T-cell (primary cell): ENCODE results near the gene KCNIP1. TPM values are rescaled to one million over a fixed set of nuclear protein-coding genes. Genes with fewer than 3 reads are reported as not detected.

Experiments
- ATAC-seq, 4 experiments: fragments of 200-7000 bp in 3 of 4; fragments of 150-1000 bp in 1 of 4; cut with Tn5 transposase; replicated peaks in 1 of 4; 1 replicate in 3 of 4; 2 replicates in 1 of 4; pipeline ENCODE4 v1.10.0; 2021; ENCODE audit warnings: moderate library complexity in 3 of 4, mild to moderate bottlenecking in 2 of 4, moderate number of reproducible peaks in 1 of 4
- CTCF ChIA-PET, 2 donors: fragments of 300-600 bp; sonication (Branson Sonifier 250); formaldehyde crosslinking; loops; one replicate each; lab custom pipeline; 2022; ENCODE audit warnings: antibody characterized with exemption in 2 of 2; lab: Charles Lee
- POLR2A ChIA-PET, 2 donors: fragments of 300-600 bp; sonication (Branson Sonifier 250); formaldehyde crosslinking; loops; one replicate each; lab custom pipeline; 2022; ENCODE audit warnings: antibody characterized with exemption in 2 of 2; lab: Charles Lee
- DNase-seq, 35 experiments: peaks; one replicate each; pipeline versions ENCODE4 v3.0.0 to v3.0.0-alpha.2; 2013 to 2023
- H3K27ac ChIP-seq: one replicate; pipeline ENCODE4 v1.5.1; 2013; ENCODE audit warnings: low read length
- H3K27me3 ChIP-seq, 2 experiments: replicated peaks in 1 of 2; 1 replicate in 1 of 2; 2 replicates in 1 of 2; pipeline versions ENCODE4 v1.6.1 to v1.7.0; 2013; ENCODE audit warnings: low read length in 1 of 2, mixed read lengths in 1 of 2; ENCODE audit not compliant: control insufficient read depth in 2 of 2, insufficient read depth in 2 of 2; ENCODE audit errors: extremely low read depth in 1 of 2
- H3K36me3 ChIP-seq, 2 donors: 1 replicate in 1 of 2; 2 replicates in 1 of 2; pipeline versions ENCODE4 v1.6.1 to v1.7.0; 2013; ENCODE audit warnings: low read length in 1 of 2; ENCODE audit not compliant: control insufficient read depth in 2 of 2, insufficient read depth in 1 of 2; ENCODE audit errors: extremely low read depth in 1 of 2
- H3K4me1 ChIP-seq, 2 experiments: 1 replicate in 1 of 2; 2 replicates in 1 of 2; pipeline versions ENCODE4 v1.6.1 to v1.7.0; 2013; ENCODE audit warnings: low read length in 2 of 2, mixed read lengths in 1 of 2; ENCODE audit not compliant: insufficient read depth in 2 of 2, control insufficient read depth in 1 of 2; ENCODE audit errors: extremely low read depth in 1 of 2
- H3K4me3 ChIP-seq, 2 donors: 1 replicate in 1 of 2; 2 replicates in 1 of 2; pipeline versions ENCODE4 v1.5.1 to v1.7.0; 2013; ENCODE audit warnings: mild to moderate bottlenecking in 2 of 2, low read length in 1 of 2, moderate library complexity in 1 of 2; ENCODE audit not compliant: control insufficient read depth in 1 of 2; ENCODE audit errors: extremely low read depth in 1 of 2
- H3K9me3 ChIP-seq: 2 replicates; pipeline ENCODE4 v1.7.0; 2013
- H3K27ac Mint-ChIP-seq, 2 donors: one replicate each; pipeline ENCODE4 v1.8.0; 2020 to 2021; ENCODE audit warnings: mild to moderate bottlenecking in 2 of 2, mixed read lengths in 2 of 2
- H3K27me3 Mint-ChIP-seq, 2 donors: one replicate each; pipeline ENCODE4 v1.8.0; 2021 to 2022; ENCODE audit warnings: mixed read lengths in 2 of 2
- H3K36me3 Mint-ChIP-seq: one replicate; pipeline ENCODE4 v1.8.0; 2021; ENCODE audit warnings: mixed read lengths
- H3K4me1 Mint-ChIP-seq, 3 donors: one replicate each; pipeline ENCODE4 v1.8.0; 2020 to 2022; ENCODE audit warnings: mixed read lengths in 3 of 3, mild to moderate bottlenecking in 1 of 3
- H3K4me3 Mint-ChIP-seq, 3 donors: one replicate each; pipeline ENCODE4 v1.8.0; 2020 to 2022; ENCODE audit warnings: mild to moderate bottlenecking in 3 of 3, mixed read lengths in 3 of 3, moderate library complexity in 3 of 3
- H3K9me3 Mint-ChIP-seq, 3 donors: one replicate each; pipeline ENCODE4 v1.8.0; 2020 to 2022; ENCODE audit warnings: mixed read lengths in 3 of 3
- WGBS: methylation state at CpG from one replicate; pipeline ENCODE4 v1.1.5; 2013; ENCODE audit warnings: missing lambda C conversion rate; ENCODE audit not compliant: insufficient coverage; 5-methylcytosine and 5-hydroxymethylcytosine counted together
- total RNA-seq, 35 experiments: library from RNA in 6 of 35; stranded (reverse) in 6 of 35; fragments of 120-200 nt in 1 of 35; gene quantifications; one replicate each; pipeline versions ENCODE4 v1.2.1 to v1.2.4 and lab custom pipeline; 2013 to 2026

Gene KCNIP1
- total RNA-seq, 5 donors from 2014 or later (not counting 1 experiment from before 2014, with no cell fraction given): not detected

GRCh38 chr5:170525470-170526211, 21.8 kb downstream of the KCNIP1 start:
- H3K9me3 Mint-ChIP-seq: no peaks in the 10 kb centered on the region
- H3K27ac Mint-ChIP-seq: no peak overlapping the region
- H3K27me3 Mint-ChIP-seq: peaks cover 7 to 13% of the 10 kb centered on the region in 2 donors
- CTCF ChIA-PET: no interaction called here
- DNase-seq (no peak), ATAC-seq (no peak)
- Histone ChIP-seq H3K4me1 (no peaks in the 10 kb centered on the region), H3K27me3 (peaks cover 0 to 21% of the 10 kb centered on the region in 2 experiments), H3K36me3 (no peaks in the 10 kb centered on the region), H3K4me3 (no peak overlapping the region), H3K9me3 (no peaks in the 10 kb centered on the region), H3K27ac (no peak overlapping the region)
- H3K36me3 Mint-ChIP-seq: no peaks in the 10 kb centered on the region
- WGBS: 86% methylated on average over 5 of the region's 7 CpGs
- H3K4me1 Mint-ChIP-seq: no peaks in the 10 kb centered on the region
- no peak overlapping the region for H3K4me3 Mint-ChIP-seq
- POLR2A ChIA-PET: no interaction called here

DNA sequence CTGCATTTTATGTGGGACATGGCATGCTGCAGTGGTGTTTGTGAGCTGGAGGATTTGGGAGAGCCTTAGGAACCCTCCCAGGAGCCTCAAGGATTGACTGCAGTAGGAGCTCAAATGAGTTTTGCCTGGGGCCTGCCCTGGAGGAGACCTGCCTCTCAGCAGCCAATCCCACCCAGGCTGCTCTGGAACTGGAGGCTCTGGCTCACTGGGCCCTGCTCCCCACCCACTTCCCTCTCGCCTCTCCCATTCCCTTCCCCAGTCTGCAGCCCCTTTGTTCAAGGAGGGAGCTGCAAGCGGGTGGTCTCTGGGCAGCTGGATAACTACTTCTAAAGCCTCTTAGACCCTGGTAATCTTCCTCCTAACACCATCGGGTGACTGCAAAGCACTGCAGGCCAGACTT, 24.2 kb downstream of the KCNIP1 start:
- H3K9me3 Mint-ChIP-seq: no peaks in the 10 kb centered on the region
- Histone ChIP-seq H3K9me3 (no peaks in the 10 kb centered on the region), H3K4me3 (no peak overlapping the region), H3K4me1 (no peaks in the 10 kb centered on the region), H3K27me3 (peaks cover 0 to 22% of the 10 kb centered on the region in 2 experiments), H3K36me3 (no peaks in the 10 kb centered on the region), H3K27ac (no peak overlapping the region)
- no peaks in the 10 kb centered on the region for H3K4me1 Mint-ChIP-seq
- no peaks in the 10 kb centered on the region for H3K36me3 Mint-ChIP-seq
- 67% methylated on average over 1 of the region's 3 CpGs for WGBS
- ChIA-PET CTCF (no interaction called here), POLR2A (no interaction called here)
- peaks cover 16 to 26% of the 10 kb centered on the region in 2 donors for H3K27me3 Mint-ChIP-seq
- H3K4me3 Mint-ChIP-seq: no peak overlapping the region
- H3K27ac Mint-ChIP-seq: no peak overlapping the region
- DNase-seq (no peak), ATAC-seq (no peak)

DNA sequence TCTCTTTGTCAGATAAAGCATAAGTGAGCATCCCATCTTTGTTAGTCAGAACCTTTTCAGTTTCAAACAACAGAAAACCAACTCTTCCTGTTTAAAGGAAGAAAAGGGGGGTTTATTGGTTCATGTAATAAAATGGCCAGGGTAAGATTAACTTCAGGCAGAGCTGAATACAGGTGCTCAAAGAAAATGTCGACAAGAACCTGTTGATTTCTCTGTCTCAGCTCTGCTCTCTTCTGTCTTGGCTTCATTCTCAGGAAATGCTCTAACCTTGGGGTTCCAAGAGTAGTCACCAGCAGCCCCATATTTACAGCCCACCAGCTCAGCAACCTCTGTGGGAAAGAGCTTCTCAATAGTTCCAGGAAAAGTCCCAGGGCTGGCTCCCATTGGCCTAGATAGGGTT, 25.2 kb downstream of the KCNIP1 start:
- no peak overlapping the region for H3K27ac ChIP-seq
- no peak for ATAC-seq

DNA sequence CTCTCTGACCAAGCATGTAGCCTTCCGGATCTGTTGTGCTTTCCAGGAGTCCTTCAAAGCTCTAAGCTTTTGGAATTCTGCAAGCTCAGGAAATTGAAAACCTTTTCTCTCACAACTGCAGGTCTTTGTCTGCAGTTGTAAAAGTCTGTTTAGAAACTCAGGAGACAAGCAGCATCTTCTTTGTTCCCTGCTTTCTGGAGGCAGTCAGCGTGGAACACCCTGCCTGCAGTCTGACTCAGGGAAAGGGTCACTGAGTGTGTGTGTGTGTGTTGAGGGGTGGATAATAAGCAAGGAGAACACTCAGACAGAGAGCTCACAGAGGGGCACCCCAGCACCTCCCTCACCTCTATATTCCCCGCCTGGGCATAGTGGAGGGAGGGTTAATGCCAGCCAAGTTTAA, 29.1 kb downstream of the KCNIP1 start:
- Histone ChIP-seq H3K4me1 (no peaks in the 10 kb centered on the region), H3K27ac (no peak overlapping the region), H3K9me3 (no peaks in the 10 kb centered on the region), H3K36me3 (no peaks in the 10 kb centered on the region), H3K27me3 (peaks cover 0 to 38% of the 10 kb centered on the region in 2 experiments), H3K4me3 (no peak overlapping the region)
- peaks cover 25 to 31% of the 10 kb centered on the region in 2 donors for H3K27me3 Mint-ChIP-seq
- H3K4me3 Mint-ChIP-seq: no peak overlapping the region
- ChIA-PET CTCF (no interaction called here), POLR2A (no interaction called here)
- no peak overlapping the region for H3K27ac Mint-ChIP-seq
- no peaks in the 10 kb centered on the region for H3K36me3 Mint-ChIP-seq
- peaks cover 0 to 2% (median 0%) of the 10 kb centered on the region in 3 donors for H3K4me1 Mint-ChIP-seq
- DNase-seq: no peak
- WGBS: no CpG with 5 or more reads among the region's 3 CpGs
- no peak for ATAC-seq
- H3K9me3 Mint-ChIP-seq: no peaks in the 10 kb centered on the region

More for the DNA sequence above, 25.2 kb downstream of the KCNIP1 start:
- no peak for DNase-seq
- H3K9me3 ChIP-seq: no peaks in the 10 kb centered on the region
- CTCF ChIA-PET: no interaction called here
- Mint-ChIP-seq H3K4me1 (no peaks in the 10 kb centered on the region), H3K27ac (no peak overlapping the region), H3K4me3 (no peak overlapping the region), H3K27me3 (peaks cover 13 to 19% of the 10 kb centered on the region in 2 donors), H3K9me3 (no peaks in the 10 kb centered on the region), H3K36me3 (no peaks in the 10 kb centered on the region)
- no peaks in the 10 kb centered on the region for H3K36me3 ChIP-seq
- 64% methylated on average over 1 of the region's 1 CpG for WGBS
- POLR2A ChIA-PET: no interaction called here
- no peaks in the 10 kb centered on the region for H3K4me1 ChIP-seq
- H3K27me3 ChIP-seq: peaks cover 0 to 22% of the 10 kb centered on the region in 2 experiments
- no peak overlapping the region for H3K4me3 ChIP-seq

GRCh38 chr5:170533383-170533782, 29.6 kb downstream of the KCNIP1 start:
- Histone ChIP-seq H3K9me3 (no peaks in the 10 kb centered on the region), H3K4me3 (no peak overlapping the region), H3K4me1 (no peaks in the 10 kb centered on the region), H3K27ac (no peak overlapping the region), H3K36me3 (no peaks in the 10 kb centered on the region), H3K27me3 (peaks cover 0 to 38% of the 10 kb centered on the region in 2 experiments)
- H3K27me3 Mint-ChIP-seq: peaks cover 26 to 31% of the 10 kb centered on the region in 2 donors
- no peaks in the 10 kb centered on the region for H3K9me3 Mint-ChIP-seq
- 71% methylated on average over 3 of the region's 5 CpGs for WGBS
- H3K36me3 Mint-ChIP-seq: no peaks in the 10 kb centered on the region
- ChIA-PET POLR2A (no interaction called here), CTCF (interaction anchor here in 1 of 2 donors (0.6 kb wide), 1 partner anchor 1973 kb away, joined by 3 read pairs; no protein-coding TSS in a partner anchor)
- no peak for ATAC-seq
- DNase-seq: no peak
- no peak overlapping the region for H3K4me3 Mint-ChIP-seq
- H3K27ac Mint-ChIP-seq: no peak overlapping the region
- H3K4me1 Mint-ChIP-seq: peaks cover 0 to 2% (median 0%) of the 10 kb centered on the region in 3 donors

DNA sequence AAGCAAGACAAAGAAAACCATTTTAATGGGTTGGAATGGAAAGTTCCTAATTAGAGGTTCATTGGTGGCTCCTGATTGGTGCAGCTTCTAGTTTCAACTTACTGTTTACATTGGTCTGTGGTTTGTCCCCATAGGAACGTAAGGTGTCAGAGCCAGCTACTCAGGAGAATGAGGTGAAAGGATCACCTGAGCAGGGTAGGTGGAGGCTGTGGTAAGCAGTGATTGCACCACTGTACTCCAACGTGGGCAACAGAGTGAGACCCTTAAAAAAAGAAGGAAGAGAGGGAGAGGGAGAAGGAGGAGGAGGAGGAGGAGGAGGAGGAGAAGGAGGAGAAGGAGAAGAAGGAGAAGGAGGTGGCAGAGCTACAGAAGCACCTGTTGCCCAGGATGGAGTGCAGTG, 30.4 kb downstream of the KCNIP1 start:
- no peaks in the 10 kb centered on the region for H3K36me3 Mint-ChIP-seq
- POLR2A ChIA-PET: no interaction called here
- Histone ChIP-seq H3K27me3 (peaks cover 0 to 38% of the 10 kb centered on the region in 2 experiments), H3K27ac (no peak overlapping the region), H3K4me1 (no peaks in the 10 kb centered on the region), H3K9me3 (no peaks in the 10 kb centered on the region), H3K4me3 (no peak overlapping the region), H3K36me3 (no peaks in the 10 kb centered on the region)
- CTCF ChIA-PET: interaction anchor here in 1 of 2 donors (0.6 kb wide), 1 partner anchor 1974 kb away, joined by 3 read pairs; no protein-coding TSS in a partner anchor
- H3K9me3 Mint-ChIP-seq: no peaks in the 10 kb centered on the region
- DNase-seq (no peak), ATAC-seq (no peak)
- H3K27ac Mint-ChIP-seq: no peak overlapping the region
- H3K4me1 Mint-ChIP-seq: peaks cover 0 to 2% (median 0%) of the 10 kb centered on the region in 3 donors
- no CpG with 5 or more reads among the region's 2 CpGs for WGBS
- H3K27me3 Mint-ChIP-seq: peaks cover 31 to 32% of the 10 kb centered on the region in 2 donors
- no peak overlapping the region for H3K4me3 Mint-ChIP-seq
